HepG2 (cell line): ENCODE data around the gene INHA. TPM values are rescaled to one million over a fixed set of nuclear protein-coding genes. Genes with fewer than 3 reads are reported as not detected.

Source experiments
- ATAC-seq: fragments of 200-7000 bp; cut with Tn5 transposase; 3 replicates; pipeline ENCODE4 v1.9.1; 2020; ENCODE audit warnings: mild to moderate bottlenecking, moderate library complexity
- BruUV-seq: library from RNA; stranded (reverse); fragments of 400-500 nt; replicated peaks from 2 replicates; lab custom pipeline; 2021; lab: Mats Ljungman, UMichigan
- CTCF ChIA-PET: fragments of 300-600 bp; formaldehyde crosslinking; extraction: SDS; loops from one replicate; lab custom pipeline; 2021; ENCODE audit warnings: low total read pairs, inconsistent platforms, low intra/inter-chr PET ratio; lab: Yijun Ruan, JAX
- POLR2A ChIA-PET: fragments of 350-600 bp; sonication (Branson Sonifier 250); formaldehyde crosslinking; loops from one replicate; lab custom pipeline; 2020; ENCODE audit warnings: antibody characterized with exemption, inconsistent platforms; lab: Yijun Ruan, JAX
- DNase-seq: peaks from one replicate; pipeline ENCODE4 v3.0.0-alpha.2; 2015; ENCODE audit warnings: low spot score
- FAIRE-seq: peaks from 3 replicates; lab custom pipeline; 2011; peaks lifted over from hg19 to GRCh38; lab: Jason Lieb, UNC
- H2AFZ ChIP-seq: one replicate; pipeline ENCODE4 v1.6.1; 2011; ENCODE audit warnings: low read length, inconsistent platforms
- H3K27ac ChIP-seq: fragments of 300-600 bp; 3 replicates; pipeline ENCODE4 v1.8.0; 2011; ENCODE audit warnings: mixed run types, mild to moderate bottlenecking, mixed read lengths, low read length, inconsistent platforms; ENCODE audit not compliant: insufficient read depth; ENCODE audit errors: extremely low read length
- H3K27me3 ChIP-seq, 2 experiments: fragments of 200-600 bp in 1 of 2; 2 replicates in 1 of 2; 3 replicates in 1 of 2; pipeline versions ENCODE4 v1.6.0 to v1.8.0; 2011; ENCODE audit warnings: low read length in 2 of 2, mild to moderate bottlenecking in 2 of 2, moderate library complexity in 2 of 2, inconsistent platforms in 1 of 2; ENCODE audit not compliant: insufficient read depth in 2 of 2, control insufficient read depth in 1 of 2
- H3K36me3 ChIP-seq, 2 experiments: fragments of 200-600 bp in 1 of 2; replicated peaks in 1 of 2; 2 replicates in 1 of 2; 3 replicates in 1 of 2; pipeline versions ENCODE4 v1.5.1 to v1.8.0; 2011; ENCODE audit warnings: low read length in 2 of 2, inconsistent platforms in 1 of 2; ENCODE audit not compliant: insufficient read depth in 2 of 2, control insufficient read depth in 1 of 2
- H3K4me1 ChIP-seq: 2 replicates; pipeline ENCODE4 v1.5.1; 2012; ENCODE audit warnings: low read length, inconsistent platforms; ENCODE audit not compliant: insufficient read depth
- H3K4me2 ChIP-seq: 2 replicates; pipeline ENCODE4 v1.6.0; 2011; ENCODE audit warnings: low read depth, low read length, inconsistent platforms
- H3K4me3 ChIP-seq, 3 experiments: fragments of 200-600 bp in 1 of 3; sonication (generic), shearing (Covaris generic) in 1 of 3; replicated peaks in 1 of 3; 2 replicates each; pipeline ENCODE4 v1.5.1; 2011 to 2016; ENCODE audit warnings: low read length in 3 of 3, inconsistent platforms in 2 of 3, low read depth in 2 of 3, mild to moderate bottlenecking in 2 of 3, control low read depth in 1 of 3, mixed read lengths in 1 of 3; ENCODE audit not compliant: insufficient read depth in 1 of 3
- H3K79me2 ChIP-seq: one replicate; pipeline ENCODE4 v1.6.1; 2011; ENCODE audit warnings: low read length, inconsistent platforms; ENCODE audit not compliant: insufficient read depth
- H3K9ac ChIP-seq: 2 replicates; pipeline ENCODE4 v1.6.0; 2011; ENCODE audit warnings: mild to moderate bottlenecking, low read depth, low read length, inconsistent platforms; ENCODE audit not compliant: insufficient read depth
- H3K9me3 ChIP-seq: 2 replicates; pipeline ENCODE4 v1.5.1; 2012; ENCODE audit warnings: mild to moderate bottlenecking, low read length
- H4K20me1 ChIP-seq: 2 replicates; pipeline ENCODE4 v1.6.0; 2011; ENCODE audit warnings: inconsistent platforms, mild to moderate bottlenecking, low read length, moderate library complexity; ENCODE audit not compliant: insufficient read depth
- GABPB1 ChIP-seq: IDR thresholded peaks from 2 replicates; pipeline ENCODE4 v1.6.1; 2016; ENCODE audit warnings: mild to moderate bottlenecking, missing genetic modification reagents, moderate library complexity, missing compliant biosample characterization
- RFXAP ChIP-seq: sonication (generic); formaldehyde crosslinking; IDR thresholded peaks from 2 replicates; pipeline ENCODE4 v1.4.0; 2020; ENCODE audit warnings: missing genetic modification reagents, borderline replicate concordance
- SP4 ChIP-seq: sonication (generic); formaldehyde crosslinking; IDR thresholded peaks from 2 replicates; pipeline ENCODE4 v1.8.1; 2023; ENCODE audit warnings: mild to moderate bottlenecking, missing genetic modification reagents
- ZFP36L2 ChIP-seq: sonication (generic); formaldehyde crosslinking; IDR thresholded peaks from 2 replicates; pipeline ENCODE4 v1.4.0; 2020; ENCODE audit warnings: missing genetic modification reagents
- WGBS: methylation state at CpG from one replicate; pipeline ENCODE4 v1.1.6; 2017; ENCODE audit warnings: low lambda C conversion rate; 5-methylcytosine and 5-hydroxymethylcytosine counted together
- in situ Hi-C: cut with HindIII; loops from 2 replicates; pipeline ENCODE4 v1.10.0; 2017; ENCODE audit warnings: low pct_unique_long_range_greater_than_20kb; ENCODE audit not compliant: extremely low pct_ligation_motif_present
- intact Hi-C: fragments of 100-400 bp; cut with micrococcal nuclease; formaldehyde crosslinking; loops from one replicate; pipeline ENCODE4 v1.10.0; 2022; ENCODE audit not compliant: unreplicated experiment
- polyA plus RNA-seq, 8 experiments: library from polyadenylated mRNA; depleted of rRNA in 3 of 8; stranded (reverse) in 7 of 8; unstranded in 1 of 8; fragments of >200 nt; fragmentation: Illumina TruSeq in 4 of 8; extraction: Trizol in 4 of 8; gene quantifications; 2 replicates each; pipeline versions ENCODE4 v1.2.1 to v1.2.3, GENCODE V29; 2011 to 2016; ENCODE audit warnings: low read depth in 4 of 8, missing spikeins in 1 of 8, mixed read lengths in 1 of 8; ENCODE audit not compliant: insufficient read depth in 1 of 8
- total RNA-seq, 5 experiments: library from RNA; depleted of rRNA; stranded (reverse); fragments of >200 nt; fragmentation: Illumina TruSeq; extraction: Trizol; gene quantifications; 2 replicates each; pipeline ENCODE4 v1.2.3, GENCODE V29; 2016; ENCODE audit warnings: low read depth in 1 of 5

Gene INHA
- total and polyA plus RNA-seq, 2 of the 13 experiments (the other 11 are each of a cell fraction or from before 2014, with no cell fraction given), result 4.1 to 15.2 TPM

- 87% methylated on average over 19 of the region's 19 CpGs for whole genome bisulfite sequencing
- Histone ChIP-seq H3K36me3 (no peaks in the 10 kb centered on the region), H3K9me3 (no peaks in the 10 kb centered on the region), H2AFZ (no peak overlapping the region), H3K4me1 (peaks cover 31% of the 10 kb centered on the region), H3K79me2 (no peaks in the 10 kb centered on the region), H3K27ac (no peak overlapping the region), H3K4me3 (no peak overlapping the region), H3K4me2 (no peak overlapping the region), H4K20me1 (no peaks in the 10 kb centered on the region), H3K27me3 (no peaks in the 10 kb centered on the region), H3K9ac (no peak overlapping the region)
- no peak for DNase-seq
- ChIA-PET POLR2A (no interaction called here), CTCF (no interaction called here)
- BruUV-seq, result no TSS peak
- intact Hi-C loops (no loop called here), in situ Hi-C loops (no loop called here)
- TF ChIP-seq ZFP36L2 (CRISPR knock-in tag) (no peak), SP4 (CRISPR knock-in tag) (0 out of 2 replicates have a peak, but pooled peaks have one; percentile 30)
- no peak for FAIRE-seq
- ATAC-seq, result no peak
These were observed 15.7 kb upstream of the INHA start for GRCh38 chr2:219556413-219556812.

- peaks cover 35% of the 10 kb centered on the region for H3K4me1 ChIP-seq
- ChIA-PET POLR2A (no interaction called here), CTCF (no interaction called here)
- 87% methylated on average over 13 of the region's 21 CpGs for WGBS
- no peak overlapping the region for H3K9ac ChIP-seq
- no peak overlapping the region for H3K4me3 ChIP-seq
- no peaks in the 10 kb centered on the region; a peak in 1 of 5 replicates for H3K36me3 ChIP-seq
- BruUV-seq, result no TSS peak
- FAIRE-seq, result no peak
- H3K79me2 ChIP-seq, result no peaks in the 10 kb centered on the region
- intact Hi-C loops (no loop called here), in situ Hi-C loops (no loop called here)
- no peaks in the 10 kb centered on the region for H3K9me3 ChIP-seq
- no peak overlapping the region for H2AFZ ChIP-seq
- no peak for ATAC-seq
- H3K4me2 ChIP-seq, result no peak overlapping the region
- no peak for DNase-seq
- no peaks in the 10 kb centered on the region for H4K20me1 ChIP-seq
- no peak overlapping the region for H3K27ac ChIP-seq
- TF ChIP-seq GABPB1 (CRISPR knock-in tag), result 0 out of 2 replicates have a peak, but pooled peaks have one; percentile 0
- TF ChIP-seq RFXAP (CRISPR knock-in tag), result no peak
- H3K27me3 ChIP-seq, result no peaks in the 10 kb centered on the region
These were observed 14.8 kb upstream of the INHA start for GRCh38 chr2:219557320-219557719.
